ENCODE data around the gene CHN1. TPM values are rescaled to one million over a fixed set of nuclear protein-coding genes. Genes with fewer than 3 reads are reported as not detected.

CHN1 gene
- total and polyA plus RNA-seq, 2 donors from 2014 or later: 6.5 to 14.1 TPM

DNA sequence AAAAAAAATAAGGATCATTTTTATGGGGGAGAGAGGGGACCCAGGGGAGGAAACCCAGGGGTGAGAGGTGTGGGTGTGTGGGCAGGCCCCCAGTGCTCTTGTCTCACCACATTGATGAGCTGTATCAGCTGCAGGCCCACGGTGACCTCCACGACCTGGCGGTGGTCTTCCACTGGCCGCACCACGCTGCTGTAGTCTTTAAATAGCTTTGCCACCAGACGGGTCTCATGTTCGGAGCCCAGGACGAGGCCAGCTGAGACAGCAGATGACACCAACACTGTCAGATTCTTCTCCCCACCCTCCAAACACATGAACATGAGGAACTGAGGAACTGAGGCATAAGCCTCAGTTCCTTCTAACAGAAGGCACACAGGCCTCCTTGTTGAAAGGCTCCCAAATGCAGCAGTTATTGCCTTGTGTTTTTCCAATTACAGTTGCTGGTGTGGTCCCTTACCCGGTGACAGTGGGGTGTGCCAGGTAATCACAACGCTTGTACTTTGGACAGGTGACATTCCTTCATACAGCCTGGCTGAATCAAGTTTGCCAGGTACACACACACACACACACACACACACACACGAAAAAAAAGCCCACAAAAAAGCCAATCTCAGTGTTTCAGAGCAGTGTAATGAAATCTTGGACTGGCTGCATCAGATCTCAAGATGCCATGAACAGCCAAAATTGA lies 245.7 kb downstream of the CHN1 start:
- Histone ChIP-seq H3K27ac (ENCODE audit: low read depth in 2 of 2, low read length in 2 of 2) (no peak overlapping the region), H3K9ac (ENCODE audit: low read length in 3 of 3) (no peak overlapping the region), H3K27me3 (ENCODE audit: control insufficient read depth, insufficient read depth, low read length) (no peaks in the 10 kb centered on the region), H3K9me3 (ENCODE audit: control insufficient read depth in 2 of 3, insufficient read depth in 1 of 3, low read length in 3 of 3) (no peaks in the 10 kb centered on the region), H3K4me3 (ENCODE audit: low read length in 3 of 3) (no peak overlapping the region), H3K36me3 (ENCODE audit: control insufficient read depth in 2 of 3, insufficient read depth in 3 of 3, low read length in 3 of 3) (no peaks in the 10 kb centered on the region), H3K4me1 (ENCODE audit: control insufficient read depth in 2 of 3, insufficient read depth in 2 of 3, low read depth in 1 of 3, low read length in 3 of 3) (no peaks in the 10 kb centered on the region)
- TF ChIP-seq, protein P1, sequence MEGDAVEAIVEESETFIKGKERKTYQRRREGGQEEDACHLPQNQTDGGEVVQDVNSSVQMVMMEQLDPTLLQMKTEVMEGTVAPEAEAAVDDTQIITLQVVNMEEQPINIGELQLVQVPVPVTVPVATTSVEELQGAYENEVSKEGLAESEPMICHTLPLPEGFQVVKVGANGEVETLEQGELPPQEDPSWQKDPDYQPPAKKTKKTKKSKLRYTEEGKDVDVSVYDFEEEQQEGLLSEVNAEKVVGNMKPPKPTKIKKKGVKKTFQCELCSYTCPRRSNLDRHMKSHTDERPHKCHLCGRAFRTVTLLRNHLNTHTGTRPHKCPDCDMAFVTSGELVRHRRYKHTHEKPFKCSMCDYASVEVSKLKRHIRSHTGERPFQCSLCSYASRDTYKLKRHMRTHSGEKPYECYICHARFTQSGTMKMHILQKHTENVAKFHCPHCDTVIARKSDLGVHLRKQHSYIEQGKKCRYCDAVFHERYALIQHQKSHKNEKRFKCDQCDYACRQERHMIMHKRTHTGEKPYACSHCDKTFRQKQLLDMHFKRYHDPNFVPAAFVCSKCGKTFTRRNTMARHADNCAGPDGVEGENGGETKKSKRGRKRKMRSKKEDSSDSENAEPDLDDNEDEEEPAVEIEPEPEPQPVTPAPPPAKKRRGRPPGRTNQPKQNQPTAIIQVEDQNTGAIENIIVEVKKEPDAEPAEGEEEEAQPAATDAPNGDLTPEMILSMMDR (IDR thresholded peaks at IDR 0.05; ENCODE audit: borderline replicate concordance, extremely low read depth, insufficient read depth): no peak
- intact Hi-C loops (cut with DNase I): no loop called here
- DNase-seq: no peak
- FAIRE-seq: no peak

DNA sequence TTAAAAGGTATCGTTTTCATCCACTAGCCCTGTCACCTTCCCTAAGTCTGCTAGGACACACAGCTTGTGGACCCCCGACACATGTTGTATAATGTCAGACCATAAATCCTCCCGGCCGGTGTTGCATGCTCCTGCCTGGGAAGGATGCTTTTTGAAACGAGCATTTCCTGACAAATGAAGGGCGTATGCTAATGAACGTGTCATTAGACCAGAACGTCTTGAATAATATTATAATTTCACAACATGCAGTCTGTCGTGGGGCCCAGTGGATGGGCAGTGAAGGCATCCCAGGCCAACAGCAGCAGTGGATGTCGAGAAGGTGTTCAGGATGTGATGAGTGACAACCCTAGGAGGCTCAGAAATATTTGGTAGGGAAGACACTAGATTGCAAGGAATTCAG lies 248.4 kb downstream of the CHN1 start:
- Histone ChIP-seq H3K9me3 (ENCODE audit: control insufficient read depth in 2 of 3, insufficient read depth in 1 of 3, low read length in 3 of 3) (no peaks in the 10 kb centered on the region), H3K27me3 (ENCODE audit: control insufficient read depth, insufficient read depth, low read length) (no peaks in the 10 kb centered on the region), H3K36me3 (ENCODE audit: control insufficient read depth in 2 of 3, insufficient read depth in 3 of 3, low read length in 3 of 3) (no peaks in the 10 kb centered on the region), H3K4me3 (ENCODE audit: low read length in 3 of 3) (no peak overlapping the region), H3K4me1 (ENCODE audit: control insufficient read depth in 2 of 3, insufficient read depth in 2 of 3, low read depth in 1 of 3, low read length in 3 of 3) (no peaks in the 10 kb centered on the region), H3K27ac (ENCODE audit: low read depth in 2 of 2, low read length in 2 of 2) (no peak overlapping the region), H3K9ac (ENCODE audit: low read length in 3 of 3) (no peak overlapping the region)
- DNase-seq (no peak), FAIRE-seq (no peak)
- TF ChIP-seq, protein P1 (IDR thresholded peaks at IDR 0.05; ENCODE audit: borderline replicate concordance, extremely low read depth, insufficient read depth): no peak
- intact Hi-C loops (cut with DNase I): no loop called here

DNA sequence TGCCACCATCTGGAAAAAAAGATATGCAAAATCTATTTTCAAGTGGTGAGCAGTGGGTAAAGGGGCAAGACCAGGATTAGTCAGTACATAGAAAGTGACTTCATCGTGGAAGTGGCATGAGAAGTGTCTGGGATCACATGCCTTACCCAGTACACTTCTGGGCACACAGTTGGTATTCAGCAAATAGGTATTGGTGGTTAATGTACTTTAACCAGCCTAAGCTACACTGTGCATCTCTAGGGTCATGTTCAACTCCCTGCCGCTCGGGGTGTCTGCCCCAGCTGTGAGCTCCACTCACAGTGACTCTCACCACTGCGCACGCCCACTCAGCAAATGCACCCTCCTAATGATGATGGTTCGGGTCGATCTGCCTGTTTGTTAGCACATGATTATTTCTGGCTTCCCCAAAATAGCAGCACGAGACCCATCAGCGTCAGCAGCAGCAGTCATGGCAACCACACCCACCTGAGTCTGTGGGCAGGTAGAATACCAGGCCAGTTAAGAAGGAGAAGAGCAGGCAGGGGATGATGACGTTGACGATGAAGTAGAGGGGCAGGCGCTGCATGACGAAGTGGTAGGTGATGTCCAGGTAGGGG lies 252.0 kb downstream of the CHN1 start:
- Histone ChIP-seq H3K27ac (ENCODE audit: low read depth in 2 of 2, low read length in 2 of 2) (no peak overlapping the region), H3K4me3 (ENCODE audit: low read length in 3 of 3) (no peak overlapping the region), H3K9me3 (ENCODE audit: control insufficient read depth in 2 of 3, insufficient read depth in 1 of 3, low read length in 3 of 3) (no peaks in the 10 kb centered on the region), H3K27me3 (ENCODE audit: control insufficient read depth, insufficient read depth, low read length) (no peaks in the 10 kb centered on the region), H3K36me3 (ENCODE audit: control insufficient read depth in 2 of 3, insufficient read depth in 3 of 3, low read length in 3 of 3) (no peaks in the 10 kb centered on the region), H3K4me1 (ENCODE audit: control insufficient read depth in 2 of 3, insufficient read depth in 2 of 3, low read depth in 1 of 3, low read length in 3 of 3) (no peaks in the 10 kb centered on the region), H3K9ac (ENCODE audit: low read length in 3 of 3) (no peak overlapping the region)
- intact Hi-C loops (cut with DNase I): no loop called here
- TF ChIP-seq, protein P1 (IDR thresholded peaks at IDR 0.05; ENCODE audit: borderline replicate concordance, extremely low read depth, insufficient read depth): no peak
- FAIRE-seq (no peak), DNase-seq (no peak)

All from kidney (tissue), 14 donors.